ENCODE data around the gene MAS1. TPM values are rescaled to one million over a fixed set of nuclear protein-coding genes. Genes with fewer than 3 reads are reported as not detected.

MAS1 gene
- total RNA-seq, 1 donor from 2014 or later: not detected

GRCh38 chr6:159880412-159880975 lies 10.3 kb upstream of the MAS1 start:
- H3K36me3 ChIP-seq: no peaks in the 10 kb centered on the region
- no peaks in the 10 kb centered on the region for H3K27me3 ChIP-seq

GRCh38 chr6:159884720-159885119 lies 6.1 kb upstream of the MAS1 start:
- H3K27ac ChIP-seq: no peak overlapping the region
- no peak overlapping the region for H3K4me3 ChIP-seq
- peaks cover 3% of the 10 kb centered on the region in 2 donors for H3K4me1 ChIP-seq
- DNase-seq (ENCODE audit: low spot score in 2 of 2): no peak
- no peaks in the 10 kb centered on the region for H3K27me3 ChIP-seq
- no peak for TF ChIP-seq CTCF (IDR thresholded peaks at IDR 0.05)
- intact Hi-C loops (cut with DNase I): loop anchor here (5.0 kb wide), 1 partner anchor 53 kb away; no protein-coding TSS in a partner anchor
- H3K36me3 ChIP-seq: no peaks in the 10 kb centered on the region
- no peaks in the 10 kb centered on the region for H3K9me3 ChIP-seq

More at GRCh38 chr6:159880412-159880975, 10.3 kb upstream of the MAS1 start:
- intact Hi-C loops (cut with DNase I): loop anchor here (5.0 kb wide), 1 partner anchor 57 kb away; no protein-coding TSS in a partner anchor
- H3K27ac ChIP-seq: no peak overlapping the region
- TF ChIP-seq CTCF (IDR thresholded peaks at IDR 0.05): no peak
- H3K4me3 ChIP-seq: no peak overlapping the region
- peaks cover 3% of the 10 kb centered on the region in 2 donors for H3K4me1 ChIP-seq
- no peak for DNase-seq (ENCODE audit: low spot score in 2 of 2)
- H3K9me3 ChIP-seq: no peaks in the 10 kb centered on the region

- no peak for TF ChIP-seq CTCF (IDR thresholded peaks at IDR 0.05)
- Histone ChIP-seq H3K27me3 (no peaks in the 10 kb centered on the region), H3K27ac (no peak overlapping the region), H3K4me3 (no peak overlapping the region), H3K4me1 (peaks cover 2 to 8% of the 10 kb centered on the region in 2 donors), H3K36me3 (no peaks in the 10 kb centered on the region), H3K9me3 (no peaks in the 10 kb centered on the region)
- DNase-seq (ENCODE audit: low spot score in 2 of 2): no peak
- intact Hi-C loops (cut with DNase I): no loop called here
These were observed 4.5 kb upstream of the MAS1 start for GRCh38 chr6:159886270-159886669.

- no peak for DNase-seq (ENCODE audit: low spot score in 2 of 2)
- H3K36me3 ChIP-seq: no peaks in the 10 kb centered on the region
- H3K27ac ChIP-seq: no peak overlapping the region
- no peaks in the 10 kb centered on the region for H3K27me3 ChIP-seq
- peaks cover 0 to 8% of the 10 kb centered on the region in 2 donors for H3K4me1 ChIP-seq
- H3K9me3 ChIP-seq: no peaks in the 10 kb centered on the region
- intact Hi-C loops (cut with DNase I): no loop called here
- no peak for TF ChIP-seq CTCF (IDR thresholded peaks at IDR 0.05)
- H3K4me3 ChIP-seq: no peak overlapping the region
These were observed 3.6 kb upstream of the MAS1 start for GRCh38 chr6:159887146-159887545.

- H3K27ac ChIP-seq: no peak overlapping the region
- H3K27me3 ChIP-seq: no peaks in the 10 kb centered on the region
- no peak overlapping the region for H3K4me3 ChIP-seq
- no peak for TF ChIP-seq CTCF (IDR thresholded peaks at IDR 0.05)
- intact Hi-C loops (cut with DNase I): no loop called here
- no peak for DNase-seq (ENCODE audit: low spot score in 2 of 2)
- H3K4me1 ChIP-seq: peaks cover 0 to 5% of the 10 kb centered on the region in 2 donors
- H3K36me3 ChIP-seq: no peaks in the 10 kb centered on the region
- H3K9me3 ChIP-seq: no peaks in the 10 kb centered on the region
These were observed 3.0 kb upstream of the MAS1 start for GRCh38 chr6:159887761-159888160.

- no peak overlapping the region for H3K4me3 ChIP-seq
These were observed 587 bp upstream of the MAS1 start for GRCh38 chr6:159890201-159890600.

More at GRCh38 chr6:159890201-159890600, 587 bp upstream of the MAS1 start:
- no peak overlapping the region for H3K27ac ChIP-seq
- no peak for TF ChIP-seq CTCF (IDR thresholded peaks at IDR 0.05)
- intact Hi-C loops (cut with DNase I): no loop called here
- H3K9me3 ChIP-seq: no peaks in the 10 kb centered on the region
- peaks cover 0 to 5% of the 10 kb centered on the region in 2 donors for H3K4me1 ChIP-seq
- H3K27me3 ChIP-seq: no peaks in the 10 kb centered on the region
- H3K36me3 ChIP-seq: no peaks in the 10 kb centered on the region
- DNase-seq (ENCODE audit: low spot score in 2 of 2): no peak
